GM12801 (cell line): ENCODE measurements around the gene TOR1B.

Source experiments
- TF ChIP-seq, protein P1 (sequence below): IDR thresholded peaks from one replicate; pipeline ENCODE4 v1.5.1; 2011; ENCODE audit warnings: control low read depth; ENCODE audit not compliant: insufficient read length; ENCODE audit errors: extremely low read depth

TOR1B gene

DNA sequence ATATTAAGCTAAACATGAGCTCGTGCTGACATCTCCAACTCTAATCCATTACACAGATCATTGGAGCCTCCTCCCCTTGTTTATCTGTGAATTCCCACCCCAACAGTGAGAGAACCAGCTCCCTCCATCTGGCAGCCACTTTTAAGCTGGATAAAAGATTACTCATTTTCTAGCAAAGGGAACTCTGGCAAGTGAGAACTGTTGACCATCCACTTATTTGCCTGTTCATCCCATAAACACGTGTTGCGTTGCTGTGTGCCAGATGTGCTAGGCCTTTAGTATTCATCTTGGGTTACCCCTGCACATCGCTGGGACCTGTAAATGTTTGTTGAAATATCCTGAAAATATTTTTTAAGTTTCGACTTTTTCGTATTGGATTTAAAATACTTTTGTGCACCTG lies 23.4 kb downstream of the TOR1B start:
- TF ChIP-seq, protein P1, sequence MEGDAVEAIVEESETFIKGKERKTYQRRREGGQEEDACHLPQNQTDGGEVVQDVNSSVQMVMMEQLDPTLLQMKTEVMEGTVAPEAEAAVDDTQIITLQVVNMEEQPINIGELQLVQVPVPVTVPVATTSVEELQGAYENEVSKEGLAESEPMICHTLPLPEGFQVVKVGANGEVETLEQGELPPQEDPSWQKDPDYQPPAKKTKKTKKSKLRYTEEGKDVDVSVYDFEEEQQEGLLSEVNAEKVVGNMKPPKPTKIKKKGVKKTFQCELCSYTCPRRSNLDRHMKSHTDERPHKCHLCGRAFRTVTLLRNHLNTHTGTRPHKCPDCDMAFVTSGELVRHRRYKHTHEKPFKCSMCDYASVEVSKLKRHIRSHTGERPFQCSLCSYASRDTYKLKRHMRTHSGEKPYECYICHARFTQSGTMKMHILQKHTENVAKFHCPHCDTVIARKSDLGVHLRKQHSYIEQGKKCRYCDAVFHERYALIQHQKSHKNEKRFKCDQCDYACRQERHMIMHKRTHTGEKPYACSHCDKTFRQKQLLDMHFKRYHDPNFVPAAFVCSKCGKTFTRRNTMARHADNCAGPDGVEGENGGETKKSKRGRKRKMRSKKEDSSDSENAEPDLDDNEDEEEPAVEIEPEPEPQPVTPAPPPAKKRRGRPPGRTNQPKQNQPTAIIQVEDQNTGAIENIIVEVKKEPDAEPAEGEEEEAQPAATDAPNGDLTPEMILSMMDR: no peak

DNA sequence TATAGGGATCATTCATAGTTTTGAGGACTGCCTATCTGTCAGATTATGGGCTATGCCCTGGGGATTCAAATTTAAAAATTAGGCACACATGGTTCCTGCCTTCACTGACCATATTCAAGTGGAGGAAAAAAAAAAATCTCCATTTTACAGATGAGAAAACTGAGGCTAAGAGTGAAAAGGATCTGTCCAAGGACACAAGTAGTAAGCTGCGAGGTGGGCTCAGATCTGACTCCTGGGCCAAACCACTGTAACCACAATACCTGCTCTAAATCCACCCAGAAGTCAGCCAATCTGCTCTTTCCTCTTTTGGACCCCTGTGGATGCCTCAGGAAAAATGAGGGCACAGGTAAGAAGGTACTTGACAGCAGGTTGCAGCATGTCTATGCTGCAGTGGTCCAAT lies 23.8 kb downstream of the TOR1B start:
- TF ChIP-seq, protein P1: no peak

DNA sequence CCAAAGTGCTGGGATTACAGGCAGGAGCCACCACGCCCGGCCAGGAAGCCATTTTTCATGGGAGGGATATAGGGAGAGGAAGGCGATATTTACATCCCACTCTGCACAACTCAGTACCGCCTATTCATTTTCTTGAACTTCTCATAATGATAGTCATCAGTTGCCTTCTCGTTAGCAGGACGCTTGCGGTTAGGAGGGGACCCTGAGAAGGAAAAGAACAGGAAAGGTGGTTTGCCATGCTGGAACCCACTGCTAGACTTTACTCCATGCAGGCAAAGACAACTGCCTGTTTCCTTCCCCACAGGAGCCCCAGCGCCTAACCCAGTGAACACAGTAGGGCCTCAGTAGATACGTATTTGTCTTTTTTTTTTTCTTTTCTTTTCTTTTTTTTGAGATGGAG lies 25.1 kb downstream of the TOR1B start:
- TF ChIP-seq, protein P1: no peak

DNA sequence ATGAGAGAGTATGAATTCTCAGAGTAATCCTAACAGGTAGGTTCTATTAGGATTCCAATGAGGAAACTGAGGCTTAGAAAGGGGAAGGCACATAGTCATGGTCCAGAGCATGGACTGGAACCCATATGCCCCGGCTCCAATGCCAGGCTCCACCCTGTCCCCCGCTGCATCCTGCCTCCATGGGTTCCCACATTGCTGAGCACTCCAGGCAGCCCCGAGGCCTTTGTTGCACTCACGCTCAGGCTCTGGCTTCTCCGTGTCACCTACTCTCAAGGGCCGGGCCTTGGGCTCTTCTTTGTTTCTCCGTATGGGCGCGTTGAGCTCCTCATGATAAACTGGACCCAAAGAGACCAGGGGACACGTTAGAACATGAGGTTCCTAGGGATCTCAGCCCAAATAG lies 26.0 kb downstream of the TOR1B start:
- TF ChIP-seq, protein P1: no peak

DNA sequence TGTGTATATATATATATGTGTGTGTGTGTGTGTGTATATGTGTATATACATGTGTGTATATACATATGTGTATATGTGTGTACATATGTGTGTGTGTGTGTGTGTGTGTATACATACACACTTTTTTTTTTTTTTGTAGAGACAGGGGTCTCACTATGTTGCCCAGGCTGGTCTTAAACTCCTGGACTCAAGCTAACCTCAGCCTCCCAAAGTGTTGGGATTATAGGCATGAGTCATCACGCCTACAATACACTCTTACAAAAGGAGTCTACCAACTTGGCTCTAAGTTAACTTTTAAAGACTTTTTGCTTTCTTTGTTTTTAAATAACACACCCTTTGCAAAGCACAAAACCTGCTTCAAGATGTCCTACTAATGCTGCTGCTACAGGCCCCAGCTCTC lies 30.0 kb downstream of the TOR1B start:
- TF ChIP-seq, protein P1: no peak

DNA sequence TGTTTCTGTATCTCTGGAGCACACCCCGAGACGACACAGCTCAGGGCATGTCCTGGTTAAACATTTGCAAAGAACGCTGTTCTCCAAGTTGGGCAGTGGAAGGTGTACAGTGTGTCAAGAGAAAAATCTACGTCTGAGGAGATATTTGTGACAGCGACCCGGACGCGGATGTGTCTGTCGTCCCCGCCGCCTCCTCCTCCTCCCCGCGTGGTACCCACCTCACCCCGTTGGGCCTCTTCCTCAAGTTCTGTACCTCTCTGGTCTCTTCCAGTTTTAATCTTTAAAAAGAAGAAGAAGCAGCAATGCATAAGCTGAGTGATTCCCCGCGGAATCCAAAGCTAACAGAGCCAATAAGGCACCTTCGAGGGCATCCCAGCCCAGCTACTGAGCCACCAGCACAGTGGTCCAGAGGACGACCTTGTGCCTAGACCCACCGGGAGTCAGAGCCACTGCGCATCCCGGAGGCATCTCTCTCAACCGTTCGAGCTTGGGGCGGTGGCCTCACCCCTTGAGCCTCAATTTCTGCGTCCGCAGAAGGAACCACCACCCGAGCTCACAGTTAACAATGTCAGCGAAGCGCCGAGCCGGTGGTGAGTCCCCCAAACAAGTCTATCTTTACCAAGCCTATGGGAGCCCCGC lies 31.6 kb downstream of the TOR1B start:
- TF ChIP-seq, protein P1: no peak

DNA sequence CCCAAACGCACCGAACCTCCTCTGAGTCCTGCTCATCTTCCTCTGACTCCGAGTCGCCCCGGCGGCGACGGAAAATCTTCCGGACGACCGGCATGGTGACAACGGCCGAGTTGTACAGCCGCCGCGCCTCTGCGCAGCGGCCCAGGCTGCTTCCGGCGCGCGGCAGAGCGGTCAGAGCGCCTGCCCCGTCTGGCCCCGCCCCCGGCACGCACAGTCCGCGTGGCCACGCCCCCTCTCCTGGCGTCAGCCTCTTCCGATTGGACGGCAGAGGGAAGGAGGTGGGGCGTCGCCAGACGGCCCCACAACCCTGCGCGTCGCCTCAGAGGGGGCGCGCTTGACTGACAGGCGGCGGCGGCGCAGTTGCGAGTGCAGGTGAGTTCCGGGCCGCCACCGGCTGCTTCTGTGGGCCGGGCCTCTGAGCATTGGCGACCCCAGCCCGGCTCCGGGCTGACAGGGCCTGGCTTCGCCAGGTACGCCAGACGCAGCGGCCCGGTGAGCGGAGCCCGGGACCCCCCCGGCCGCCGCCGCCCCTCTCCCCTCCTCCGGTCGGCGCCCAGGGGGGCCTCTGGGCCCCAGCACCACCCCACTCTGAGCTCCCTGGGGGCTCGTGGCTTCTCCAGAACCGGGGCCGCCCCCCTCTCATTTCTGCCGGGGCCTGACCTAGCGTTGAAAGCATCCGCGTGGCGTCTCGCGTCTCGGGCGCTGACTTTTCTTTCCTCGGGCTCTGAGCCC lies 32.3 kb downstream of the TOR1B start, which contains the start of the genes C9orf78 and USP20:
Gene C9orf78, minus strand, starts transcription at position 148 of the 732 bp plus-strand sequence. Its CDS starts 54 bp downstream, at position 94.
Gene USP20, plus strand, starts transcription at position 331 of the 732 bp plus-strand sequence. CDS start 17,098 bp downstream, outside the sequence.
- TF ChIP-seq, protein P1: no peak
